NT2/D1 (cell line): ENCODE results near the gene STON1.

ENCODE experiments used
- YY1 ChIP-seq: IDR thresholded peaks from 2 replicates; pipeline ENCODE4 v1.6.1; 2011; ENCODE audit not compliant: insufficient read length, insufficient read depth
- ZNF274 ChIP-seq: IDR thresholded peaks from 2 replicates; pipeline ENCODE4 v1.6.1; 2011; ENCODE audit warnings: mild to moderate bottlenecking, low read depth, low read length

- TF ChIP-seq ZNF274 (no peak), YY1 (no peak)
Measured at GRCh38 chr2:48586433-48586832, 56.5 kb downstream of the STON1 start.
